H1 (cell line): Measurements from ENCODE around the gene LEO1. TPM values are rescaled to one million over a fixed set of nuclear protein-coding genes. Genes with fewer than 3 reads are reported as not detected.

Experiments
- CTCF ChIA-PET: fragments of 300-600 bp; sonication (Branson Sonifier 250); formaldehyde crosslinking; loops from one replicate; lab custom pipeline; 2021; ENCODE audit not compliant: partially characterized antibody; lab: Charles Lee
- POLR2A ChIA-PET: fragments of 300-600 bp; sonication (Branson Sonifier 250); formaldehyde crosslinking; loops from one replicate; lab custom pipeline; 2021; ENCODE audit warnings: inconsistent platforms; ENCODE audit not compliant: partially characterized antibody; lab: Charles Lee
- DNase-seq, 2 experiments: peaks; one replicate each; pipeline versions ENCODE4 v3.0.0 to v3.0.0-alpha.2; 2010 to 2022; ENCODE audit warnings: low spot score in 2 of 2, low read depth in 1 of 2, mixed read lengths in 1 of 2
- FAIRE-seq: peaks from 2 replicates; lab custom pipeline; 2011; peaks lifted over from hg19 to GRCh38; lab: Jason Lieb, UNC
- H2AFZ ChIP-seq: 2 replicates; pipeline ENCODE4 v1.8.1; 2012; ENCODE audit warnings: low read length, inconsistent platforms
- H2AK5ac ChIP-seq: 2 replicates; pipeline ENCODE4 v1.6.1; 2013; ENCODE audit warnings: low read depth, low read length
- H2BK120ac ChIP-seq: replicated peaks from 2 replicates; pipeline ENCODE3; 2013; ENCODE audit warnings: low read depth, low read length, inconsistent platforms
- H2BK12ac ChIP-seq: 2 replicates; pipeline ENCODE4 v1.6.1; 2013; ENCODE audit warnings: low read depth, low read length
- H2BK15ac ChIP-seq: 2 replicates; pipeline ENCODE4 v1.6.1; 2013; ENCODE audit warnings: low read length
- H2BK20ac ChIP-seq: 2 replicates; pipeline ENCODE4 v1.6.1; 2013; ENCODE audit warnings: low read length
- H2BK5ac ChIP-seq: 2 replicates; pipeline ENCODE4 v1.6.1; 2013; ENCODE audit warnings: low read depth, low read length
- H3K14ac ChIP-seq: 2 replicates; pipeline ENCODE4 v1.6.1; 2013; ENCODE audit warnings: inconsistent platforms; ENCODE audit not compliant: insufficient read length
- H3K18ac ChIP-seq: 2 replicates; pipeline ENCODE4 v1.6.1; 2013; ENCODE audit warnings: low read length; ENCODE audit errors: extremely low read depth
- H3K23ac ChIP-seq: 2 replicates; pipeline ENCODE4 v1.6.1; 2013; ENCODE audit warnings: inconsistent platforms; ENCODE audit not compliant: insufficient read length
- H3K23me2 ChIP-seq: 2 replicates; pipeline ENCODE4 v1.6.1; 2013; ENCODE audit warnings: low read depth, low read length
- H3K27ac ChIP-seq: 2 replicates; pipeline ENCODE4 v1.6.1; 2011; ENCODE audit warnings: low read depth, low read length, inconsistent platforms
- H3K27me3 ChIP-seq, 4 experiments: replicated peaks in 1 of 4; 1 replicate in 1 of 4; 2 replicates in 3 of 4; pipeline versions ENCODE4 v1.6.1 to v1.8.1; 2011 to 2013; ENCODE audit warnings: low read length in 3 of 4, mild to moderate bottlenecking in 3 of 4, inconsistent platforms in 2 of 4, mixed read lengths in 2 of 4, moderate library complexity in 1 of 4; ENCODE audit not compliant: control insufficient read depth in 3 of 4, insufficient read depth in 3 of 4; ENCODE audit errors: extremely low read depth in 1 of 4
- H3K36me3 ChIP-seq, 4 experiments: 2 replicates each; pipeline versions ENCODE4 v1.6.1 to v1.8.1; 2011 to 2013; ENCODE audit warnings: mild to moderate bottlenecking in 4 of 4, low read length in 3 of 4, moderate library complexity in 2 of 4, control low read depth in 1 of 4, inconsistent platforms in 1 of 4; ENCODE audit not compliant: insufficient read depth in 4 of 4, control insufficient read depth in 2 of 4
- H3K4ac ChIP-seq: replicated peaks from 2 replicates; pipeline ENCODE3; 2013; ENCODE audit warnings: low read length, low read depth, mixed read lengths, inconsistent platforms; ENCODE audit not compliant: insufficient read length
- H3K4me1 ChIP-seq, 4 experiments: replicated peaks in 1 of 4; 1 replicate in 1 of 4; 2 replicates in 3 of 4; pipeline versions ENCODE4 v1.6.1 to v1.8.1; 2011 to 2013; ENCODE audit warnings: low read length in 3 of 4, inconsistent platforms in 2 of 4, mixed read lengths in 1 of 4; ENCODE audit not compliant: insufficient read depth in 4 of 4, control insufficient read depth in 3 of 4
- H3K4me2 ChIP-seq, 2 experiments: 2 replicates each; pipeline versions ENCODE4 v1.6.1 to v1.8.1; 2011 to 2013; ENCODE audit warnings: low read depth in 2 of 2, low read length in 2 of 2, control low read depth in 1 of 2, inconsistent platforms in 1 of 2, mild to moderate bottlenecking in 1 of 2; ENCODE audit not compliant: insufficient read depth in 1 of 2
- H3K4me3 ChIP-seq, 4 experiments: fragments of 200-600, 300-600 bp in 1 of 4; sonication (generic), shearing (Covaris generic), sonication (Bioruptor Twin) in 1 of 4; 2 replicates each; pipeline versions ENCODE4 v1.5.1 to v1.8.1; 2011 to 2016; ENCODE audit warnings: low read length in 4 of 4, low read depth in 3 of 4, control low read depth in 2 of 4, inconsistent platforms in 2 of 4, mild to moderate bottlenecking in 2 of 4, mixed read lengths in 1 of 4, moderate library complexity in 1 of 4; ENCODE audit not compliant: insufficient read depth in 2 of 4; ENCODE audit errors: extremely low read depth in 1 of 4
- H3K56ac ChIP-seq: replicated peaks from 2 replicates; pipeline ENCODE3; 2013; ENCODE audit warnings: low read depth, mild to moderate bottlenecking, mixed read lengths, low read length, inconsistent platforms; ENCODE audit not compliant: insufficient read length
- H3K79me1 ChIP-seq: 2 replicates; pipeline ENCODE4 v1.6.1; 2013; ENCODE audit warnings: low read depth, low read length, control low read depth
- H3K79me2 ChIP-seq, 2 experiments: 2 replicates each; pipeline versions ENCODE4 v1.6.1 to v1.8.1; 2012 to 2013; ENCODE audit warnings: low read length in 2 of 2, mild to moderate bottlenecking in 2 of 2, inconsistent platforms in 1 of 2; ENCODE audit not compliant: insufficient read depth in 2 of 2, control insufficient read depth in 1 of 2
- H3K9ac ChIP-seq, 4 experiments: replicated peaks in 1 of 4; 1 replicate in 1 of 4; 2 replicates in 3 of 4; pipeline versions ENCODE4 v1.6.1 to v1.8.1; 2011 to 2013; ENCODE audit warnings: low read depth in 3 of 4, low read length in 3 of 4, control low read depth in 2 of 4, mild to moderate bottlenecking in 2 of 4, moderate library complexity in 2 of 4, inconsistent platforms in 1 of 4; ENCODE audit errors: extremely low read depth in 1 of 4
- H3K9me3 ChIP-seq, 2 experiments: 2 replicates each; pipeline versions ENCODE4 v1.6.1 to v1.8.1; 2012 to 2013; ENCODE audit warnings: mild to moderate bottlenecking in 2 of 2, moderate library complexity in 2 of 2, control low read depth in 1 of 2, inconsistent platforms in 1 of 2, low read depth in 1 of 2, low read length in 1 of 2, mixed read lengths in 1 of 2; ENCODE audit not compliant: insufficient read depth in 2 of 2
- H4K20me1 ChIP-seq, 2 experiments: replicated peaks in 1 of 2; 2 replicates each; pipeline versions ENCODE3 to v1.8.1; 2011 to 2013; ENCODE audit warnings: inconsistent platforms in 2 of 2, low read length in 2 of 2, mild to moderate bottlenecking in 1 of 2; ENCODE audit not compliant: insufficient read depth in 2 of 2, control insufficient read depth in 1 of 2
- H4K5ac ChIP-seq: 2 replicates; pipeline ENCODE4 v1.6.1; 2013; ENCODE audit warnings: low read length, low read depth, mixed read lengths, inconsistent platforms; ENCODE audit not compliant: insufficient read length
- H4K8ac ChIP-seq: 2 replicates; pipeline ENCODE4 v1.8.0; 2013; ENCODE audit warnings: mild to moderate bottlenecking, moderate library complexity, low read length, inconsistent platforms; ENCODE audit not compliant: insufficient read depth; ENCODE audit errors: extremely low read depth
- H4K91ac ChIP-seq: replicated peaks from 2 replicates; pipeline ENCODE3; 2013; ENCODE audit warnings: low read length, mixed read lengths, inconsistent platforms; ENCODE audit not compliant: insufficient read length
- CREB1 ChIP-seq: IDR thresholded peaks from 2 replicates; pipeline ENCODE4 v1.6.1; 2012; ENCODE audit warnings: inconsistent platforms
- CTBP2 ChIP-seq: IDR thresholded peaks from 2 replicates; pipeline ENCODE4 v1.7.0; 2011; ENCODE audit warnings: borderline replicate concordance, mild to moderate bottlenecking, moderate library complexity, mixed read lengths, low read length; ENCODE audit not compliant: insufficient read depth, insufficient read length
- HDAC2 ChIP-seq, 2 experiments: fragments of 300-600 bp in 1 of 2; sonication (generic) in 1 of 2; IDR thresholded peaks; 2 replicates each; pipeline ENCODE4 v1.6.1; 2011 to 2012; ENCODE audit warnings: low read depth in 2 of 2, low read length in 2 of 2, mild to moderate bottlenecking in 2 of 2, moderate library complexity in 2 of 2, borderline replicate concordance in 1 of 2, inconsistent platforms in 1 of 2
- MAFK ChIP-seq: IDR thresholded peaks from 2 replicates; pipeline ENCODE4 v1.6.1; 2012; ENCODE audit warnings: low read depth, mild to moderate bottlenecking, improper control_type of control experiment, low read length
- NANOG ChIP-seq: IDR thresholded peaks from 2 replicates; pipeline ENCODE4 v1.6.1; 2011; ENCODE audit warnings: low read length, low read depth, mild to moderate bottlenecking, inconsistent platforms; ENCODE audit not compliant: insufficient read depth, poor library complexity, severe bottlenecking
- PHF8 ChIP-seq: fragments of 200-600 bp; sonication (generic); conservative IDR thresholded peaks from 2 replicates; pipeline ENCODE4 v1.7.1; 2012; ENCODE audit warnings: low read depth, mild to moderate bottlenecking, inconsistent platforms, low read length, moderate library complexity
- POLR2AphosphoS5 ChIP-seq: IDR thresholded peaks from 2 replicates; pipeline ENCODE4 v1.6.1; 2011; ENCODE audit warnings: low read depth, low read length
- RNF2 ChIP-seq: fragments of 200-900, 300-1000 bp; sonication (generic); IDR thresholded peaks from 2 replicates; pipeline ENCODE4 v1.7.1; 2016; ENCODE audit warnings: borderline replicate concordance, low read depth, mild to moderate bottlenecking, antibody characterized with exemption, low read length; ENCODE audit not compliant: poor library complexity, severe bottlenecking; ENCODE audit errors: missing control alignments
- SAP30 ChIP-seq: fragments of 300-600 bp; sonication (generic); IDR thresholded peaks from 2 replicates; pipeline ENCODE4 v1.7.1; 2012; ENCODE audit warnings: low read length, moderate library complexity, mild to moderate bottlenecking, inconsistent platforms; ENCODE audit not compliant: insufficient read depth, insufficient replicate concordance
- SIN3A ChIP-seq, 2 experiments: IDR thresholded peaks in 1 of 2; conservative IDR thresholded peaks in 1 of 2; 2 replicates each; pipeline ENCODE4 v1.6.1; 2011 to 2012; ENCODE audit warnings: low read length in 2 of 2, improper control_type of control experiment in 1 of 2, low read depth in 1 of 2, mild to moderate bottlenecking in 1 of 2
- SIRT6 ChIP-seq: IDR thresholded peaks from one replicate; pipeline ENCODE4 v1.7.1; 2012; ENCODE audit warnings: low read length, inconsistent platforms
- SP2 ChIP-seq: IDR thresholded peaks from 2 replicates; pipeline ENCODE4 v1.6.1; 2012; ENCODE audit warnings: mild to moderate bottlenecking, low read length, inconsistent platforms
- TAF1 ChIP-seq: IDR thresholded peaks from 2 replicates; pipeline ENCODE4 v1.6.1; 2011; ENCODE audit warnings: mild to moderate bottlenecking, low read depth, low read length
- YY1 ChIP-seq: IDR thresholded peaks from 2 replicates; pipeline ENCODE4 v1.6.1; 2011; ENCODE audit warnings: low read depth, mild to moderate bottlenecking, low read length
- WGBS, 2 experiments: shearing (Covaris generic) in 1 of 2; methylation state at CpG; one replicate each; pipeline versions ENCODE4 v1.1.6 to v1.1.7; 2013 to 2015; ENCODE audit warnings: low lambda C conversion rate in 2 of 2, mixed read lengths in 2 of 2, inconsistent platforms in 1 of 2, low coverage in 1 of 2, missing lambda C conversion rate in 1 of 2; ENCODE audit not compliant: insufficient replicate concordance in 2 of 2, insufficient coverage in 1 of 2, insufficient read length in 1 of 2; ENCODE audit errors: extremely low coverage in 1 of 2, missing lambda C conversion rate in 1 of 2; 5-methylcytosine and 5-hydroxymethylcytosine counted together
- polyA plus RNA-seq, 7 experiments: library from polyadenylated mRNA; depleted of rRNA in 3 of 7; stranded (reverse) in 5 of 7; unstranded in 2 of 7; fragments of >200 nt in 5 of 7; fragments of 200-250 nt in 2 of 7; gene quantifications; 1 replicate in 5 of 7; 2 replicates in 1 of 7; 4 replicates in 1 of 7; pipeline versions ENCODE4 v1.2.1 to v1.2.3, GENCODE V29; 2011 to 2013; ENCODE audit warnings: missing spikeins in 2 of 7, mixed read lengths in 2 of 7
- total RNA-seq: library from RNA; stranded (reverse); fragmentation: NEBNext Ultra II Directional; extraction: Animal tissue kit (Norgen Biotek cat#: 25700); gene quantifications from 2 replicates; pipeline ENCODE4 v1.2.1, GENCODE V29; 2021

LEO1 gene
- total and polyA plus RNA-seq, 2 of the 8 experiments (the other 6 are each of a cell fraction or from before 2014, with no cell fraction given) = 1.6 to 27.4 TPM

- Histone ChIP-seq H3K23ac (no peak overlapping the region), H2BK15ac (no peak overlapping the region), H4K20me1 (no peaks in the 10 kb centered on the region), H3K4me1 (no peaks in the 10 kb centered on the region), H2BK12ac (no peak overlapping the region), H4K5ac (no peak overlapping the region), H2BK20ac (no peak overlapping the region), H3K9ac (no peak overlapping the region), H3K23me2 (no peaks in the 10 kb centered on the region), H4K8ac (no peak overlapping the region), H2AK5ac (no peak overlapping the region), H3K79me1 (no peaks in the 10 kb centered on the region), H3K18ac (no peak overlapping the region), H3K56ac (no peak overlapping the region), H3K79me2 (no peaks in the 10 kb centered on the region), H3K27me3 (no peaks in the 10 kb centered on the region), H3K9me3 (no peaks in the 10 kb centered on the region), H3K27ac (no peak overlapping the region), H2BK120ac (no peak overlapping the region), H3K4me2 (no peak overlapping the region), H2BK5ac (no peak overlapping the region), H2AFZ (no peak overlapping the region), H3K36me3 (peaks cover 14 to 70% (median 46%) of the 10 kb centered on the region in 4 experiments), H3K4me3 (no peak overlapping the region), H4K91ac (no peak overlapping the region), H3K4ac (no peak overlapping the region), H3K14ac (no peak overlapping the region)
- CTCF ChIA-PET = interaction anchor here (1.2 to 3.3 kb wide), 5 partner anchors 9 to 123 kb away, joined by 3 to 12 read pairs (median 6); no protein-coding TSS in a partner anchor
- DNase-seq (no peak), FAIRE-seq (no peak)
- POLR2A ChIA-PET = interaction anchor here (0.8 kb wide), 1 partner anchor 16 kb away, joined by 4 read pairs; the partner anchor contains the start of gene LEO1
- 90% methylated on average over 3 of the region's 3 CpGs; no CpG with 5 or more reads in 1 of the 2 experiments for WGBS, 2 experiments
- TF ChIP-seq CREB1 = no peak
- TF ChIP-seq CTBP2 = no peak
- TF ChIP-seq RNF2 = no peak
- TF ChIP-seq SIN3A (conservative IDR thresholded peaks at IDR 0.05 in 1 of 2, IDR thresholded peaks at IDR 0.05 in 1 of 2; ENCODE audit: low read depth in 1 of 2, low read length in 2 of 2) = no peak
- no peak for TF ChIP-seq MAFK
- TF ChIP-seq SAP30 = no peak
- no peak for TF ChIP-seq POLR2AphosphoS5
- TF ChIP-seq TAF1 = no peak
- TF ChIP-seq HDAC2 (IDR thresholded peaks at IDR 0.05; ENCODE audit: borderline replicate concordance in 1 of 2, low read depth in 2 of 2, low read length in 2 of 2) = no peak
- no peak for TF ChIP-seq NANOG
- TF ChIP-seq SP2 = no peak
- no peak for TF ChIP-seq PHF8
- no peak for TF ChIP-seq SIRT6
- no peak for TF ChIP-seq YY1
Measured at GRCh38 chr15:51955504-51955903, 16.1 kb downstream of the LEO1 start.
